K562 (cell line): ENCODE measurements around the gene UTP14C. TPM values are rescaled to one million over a fixed set of nuclear protein-coding genes. Genes with fewer than 3 reads are reported as not detected.

ENCODE experiments used
- ATAC-seq: fragments of 200-7000 bp; cut with Tn5 transposase; 3 replicates; pipeline ENCODE4 v1.9.1; 2020; ENCODE audit warnings: moderate library complexity
- BruUV-seq: library from RNA; stranded (reverse); fragments of 400-500 nt; replicated peaks from 2 replicates; lab custom pipeline; 2021; lab: Mats Ljungman, UMichigan
- CTCF ChIA-PET: fragments of 300-600 bp; formaldehyde crosslinking; extraction: SDS; loops from one replicate; lab custom pipeline; 2021; ENCODE audit warnings: low intra/inter-chr PET ratio; lab: Yijun Ruan, JAX
- POLR2A ChIA-PET: fragments of 300-600, 350-650 bp; sonication (Branson Sonifier 250); formaldehyde crosslinking; extraction: SDS; loops from one replicate; lab custom pipeline; 2021; ENCODE audit warnings: antibody characterized with exemption, inconsistent platforms; lab: Yijun Ruan, JAX
- DNase-seq, 4 experiments: peaks; one replicate each; pipeline versions ENCODE4 v3.0.0 to v3.0.0-alpha.2; 2011 to 2018; ENCODE audit warnings: low spot score in 3 of 4, mixed read lengths in 3 of 4; ENCODE audit errors: extremely low read depth in 1 of 4
- FAIRE-seq: peaks from 2 replicates; lab custom pipeline; 2011; peaks lifted over from hg19 to GRCh38; lab: Jason Lieb, UNC
- H2AFZ ChIP-seq: 2 replicates; pipeline ENCODE4 v1.6.0; 2011; ENCODE audit warnings: low read depth, low read length, control low read depth, inconsistent platforms
- H3K27ac ChIP-seq: fragments of 200-600 bp; 3 replicates; pipeline ENCODE4 v1.8.0; 2011; ENCODE audit warnings: low read depth, mild to moderate bottlenecking, control low read depth, inconsistent platforms, low read length, moderate library complexity, mixed read lengths; ENCODE audit errors: extremely low read depth
- H3K27me3 ChIP-seq, 2 experiments: fragments of 300-600 bp in 1 of 2; 2 replicates in 1 of 2; 3 replicates in 1 of 2; pipeline versions ENCODE4 v1.6.0 to v1.8.0; 2011; ENCODE audit warnings: inconsistent platforms in 2 of 2, low read length in 2 of 2, mild to moderate bottlenecking in 1 of 2, mixed read lengths in 1 of 2, moderate library complexity in 1 of 2; ENCODE audit not compliant: control insufficient read depth in 2 of 2, insufficient read depth in 2 of 2
- H3K36me3 ChIP-seq: fragments of 300-600 bp; 3 replicates; pipeline ENCODE4 v1.8.0; 2011; ENCODE audit warnings: mild to moderate bottlenecking, low read length, inconsistent platforms; ENCODE audit not compliant: control insufficient read depth, insufficient read depth
- H3K4me1 ChIP-seq, 2 experiments: fragments of 200-600 bp in 1 of 2; replicated peaks in 1 of 2; 2 replicates in 1 of 2; 3 replicates in 1 of 2; pipeline versions ENCODE4 v1.5.1 to v1.8.0; 2011; ENCODE audit warnings: inconsistent platforms in 2 of 2, low read length in 2 of 2, mild to moderate bottlenecking in 1 of 2, mixed read lengths in 1 of 2, moderate library complexity in 1 of 2; ENCODE audit not compliant: control insufficient read depth in 2 of 2, insufficient read depth in 2 of 2
- H3K4me2 ChIP-seq: 2 replicates; pipeline ENCODE4 v1.6.1; 2011; ENCODE audit warnings: low read length, control low read depth, inconsistent platforms, mixed read lengths; ENCODE audit not compliant: insufficient read depth
- H3K4me3 ChIP-seq: fragments of 200-600 bp; sonication (generic), shearing (Covaris generic); 2 replicates; pipeline ENCODE4 v1.5.1; 2016; ENCODE audit warnings: control low read depth, inconsistent platforms
- H3K79me2 ChIP-seq: fragments of 200-600 bp; 3 replicates; pipeline ENCODE4 v1.8.0; 2011; ENCODE audit warnings: low read length, inconsistent platforms; ENCODE audit not compliant: control insufficient read depth, insufficient read depth
- H3K9ac ChIP-seq, 2 experiments: 2 replicates each; pipeline versions ENCODE4 v1.6.0 to v1.6.1; 2011; ENCODE audit warnings: low read depth in 2 of 2, low read length in 2 of 2, control low read depth in 1 of 2, inconsistent platforms in 1 of 2, mild to moderate bottlenecking in 1 of 2, mixed read lengths in 1 of 2; ENCODE audit not compliant: insufficient read depth in 1 of 2
- H3K9me1 ChIP-seq: one replicate; pipeline ENCODE4 v1.6.0; 2011; ENCODE audit warnings: inconsistent platforms, mild to moderate bottlenecking, low read length, moderate library complexity; ENCODE audit not compliant: control insufficient read depth, insufficient read depth
- H3K9me3 ChIP-seq: replicated peaks from 2 replicates; pipeline ENCODE4 v1.5.1; 2011; ENCODE audit warnings: low read depth, low read length, inconsistent platforms; ENCODE audit not compliant: control insufficient read depth, insufficient read depth
- H4K20me1 ChIP-seq: replicated peaks from 2 replicates; pipeline ENCODE4 v1.6.1; 2011; ENCODE audit warnings: low read length, inconsistent platforms, mixed read lengths; ENCODE audit not compliant: control insufficient read depth, insufficient read depth
- DMBX1 ChIP-seq: fragments of 250-450 bp; sonication (Bioruptor Pico); IDR thresholded peaks from 2 replicates; pipeline ENCODE4 v1.8.0; 2022; ENCODE audit warnings: inconsistent platforms, mild to moderate bottlenecking, moderate library complexity, borderline replicate concordance
- HOXB6 ChIP-seq: fragments of 250-450 bp; sonication (Bioruptor Pico); IDR thresholded peaks from 2 replicates; pipeline ENCODE4 v1.5.1; 2022; ENCODE audit warnings: mild to moderate bottlenecking, borderline replicate concordance
- MED1 ChIP-seq: sonication (generic); formaldehyde crosslinking; IDR thresholded peaks from 2 replicates; pipeline ENCODE4 v1.8.1; 2023; ENCODE audit warnings: missing genetic modification reagents, borderline replicate concordance
- MYBL2 ChIP-seq, 2 experiments: fragments of 450-650 bp in 1 of 2; sonication (generic) in 1 of 2; formaldehyde crosslinking in 1 of 2; IDR thresholded peaks; 2 replicates each; pipeline versions ENCODE4 v1.6.1 to v1.8.1; 2017 to 2022; ENCODE audit warnings: borderline replicate concordance in 1 of 2, inconsistent platforms in 1 of 2, low read depth in 1 of 2, mild to moderate bottlenecking in 1 of 2, missing genetic modification reagents in 1 of 2, moderate library complexity in 1 of 2
- RCOR1 ChIP-seq, 2 experiments: IDR thresholded peaks; 2 replicates each; pipeline ENCODE4 v1.6.1; 2012; ENCODE audit warnings: low read depth in 2 of 2, low read length in 2 of 2, borderline replicate concordance in 1 of 2, improper control_type of control experiment in 1 of 2
- ZBED1 ChIP-seq: IDR thresholded peaks from 2 replicates; pipeline ENCODE4 v1.6.1; 2014
- ZNF140 ChIP-seq: fragments of 250-450 bp; sonication (Bioruptor Pico); IDR thresholded peaks from 2 replicates; pipeline ENCODE4 v1.8.0; 2021; ENCODE audit warnings: moderate library complexity, mild to moderate bottlenecking, inconsistent platforms
- WGBS: fragments of 100-300 bp; shearing (Covaris generic); methylation state at CpG from one replicate; pipeline ENCODE4 v1.1.6; 2016; ENCODE audit warnings: low coverage, mixed read lengths; ENCODE audit not compliant: insufficient coverage; ENCODE audit errors: missing lambda C conversion rate; 5-methylcytosine and 5-hydroxymethylcytosine counted together
- in situ Hi-C: fragments of 300-500 bp; cut with MboI; formaldehyde crosslinking; loops from 4 replicates; pipeline ENCODE4 v1.15.0; 2018; ENCODE audit warnings: inconsistent platforms, mixed read lengths
- intact Hi-C: fragments of 100-400 bp; cut with micrococcal nuclease; formaldehyde crosslinking; loops from 2 replicates; pipeline ENCODE4 v1.14.2; 2022
- polyA plus RNA-seq, 8 experiments: library from polyadenylated mRNA; depleted of rRNA in 4 of 8; stranded (reverse) in 5 of 8; unstranded in 3 of 8; fragments of >200 nt; fragmentation: Nextera tagmentation in 2 of 8; fragmentation: Illumina TruSeq in 1 of 8; extraction: Ambion mirVana in 2 of 8; extraction: Trizol in 1 of 8; gene quantifications; 2 replicates each; pipeline versions ENCODE4 v1.2.1 to v1.2.3, GENCODE V29; 2011 to 2014; ENCODE audit warnings: inconsistent platforms in 1 of 8, missing spikeins in 1 of 8
- total RNA-seq, 7 experiments: library from RNA; depleted of rRNA in 6 of 7; stranded (reverse); fragments of >200 nt in 6 of 7; fragmentation: Illumina TruSeq in 2 of 7; extraction: Trizol in 2 of 7; gene quantifications; 2 replicates each; pipeline versions ENCODE4 v1.2.1 to v1.2.3, GENCODE V29; 2011 to 2021; ENCODE audit warnings: low replicate concordance in 1 of 7
- TF ChIP-seq, protein P1 (sequence below): fragments of 250-450 bp; sonication (Bioruptor Pico); IDR thresholded peaks from 2 replicates; pipeline ENCODE4 v1.8.0; 2022; ENCODE audit warnings: inconsistent platforms
- TF ChIP-seq, protein P2 (sequence below): fragments of 450-650 bp; IDR thresholded peaks from one replicate; pipeline ENCODE4 v1.6.1; 2018; ENCODE audit warnings: mild to moderate bottlenecking, moderate library complexity; ENCODE audit not compliant: partially characterized antibody

Gene UTP14C
- total and polyA plus RNA-seq, 9 of the 15 experiments (the other 6 are each of a cell fraction or from before 2014, with no cell fraction given) = 3.4 to 10.3 (median 6.0) TPM

GRCh38 chr13:52061587-52061986 lies 37.1 kb downstream of the UTP14C start:
- in situ Hi-C loops (no loop called here), intact Hi-C loops (no loop called here)
- DNase-seq = no peak
- Histone ChIP-seq H3K4me3 (no peak overlapping the region), H3K4me1 (no peaks in the 10 kb centered on the region), H3K27me3 (no peaks in the 10 kb centered on the region), H4K20me1 (no peaks in the 10 kb centered on the region), H3K9me3 (no peaks in the 10 kb centered on the region; the same call in none of the 2 replicates), H3K27ac (no peak overlapping the region), H3K36me3 (no peaks in the 10 kb centered on the region), H3K79me2 (no peaks in the 10 kb centered on the region), H2AFZ (no peak overlapping the region), H3K9ac (no peak overlapping the region), H3K9me1 (no peaks in the 10 kb centered on the region), H3K4me2 (no peak overlapping the region)
- POLR2A ChIA-PET = no interaction called here
- no TSS peak for BruUV-seq
- no peak for ATAC-seq
- no peak for FAIRE-seq
- TF ChIP-seq ZBED1 (no peak), MYBL2 (IDR thresholded peaks at IDR 0.05; ENCODE audit: low read depth) (no peak), MYBL2 (CRISPR knock-in tag; IDR thresholded peaks at IDR 0.05; ENCODE audit: borderline replicate concordance) (no peak), MED1 (CRISPR knock-in tag) (no peak), ZNF140 (no peak), DMBX1 (CRISPR knock-in tag) (no peak), HOXB6 (CRISPR knock-in tag) (no peak), RCOR1 (IDR thresholded peaks at IDR 0.05; ENCODE audit: borderline replicate concordance in 1 of 2, low read depth in 2 of 2, low read length in 2 of 2) (no peak)
- TF ChIP-seq, protein P1, sequence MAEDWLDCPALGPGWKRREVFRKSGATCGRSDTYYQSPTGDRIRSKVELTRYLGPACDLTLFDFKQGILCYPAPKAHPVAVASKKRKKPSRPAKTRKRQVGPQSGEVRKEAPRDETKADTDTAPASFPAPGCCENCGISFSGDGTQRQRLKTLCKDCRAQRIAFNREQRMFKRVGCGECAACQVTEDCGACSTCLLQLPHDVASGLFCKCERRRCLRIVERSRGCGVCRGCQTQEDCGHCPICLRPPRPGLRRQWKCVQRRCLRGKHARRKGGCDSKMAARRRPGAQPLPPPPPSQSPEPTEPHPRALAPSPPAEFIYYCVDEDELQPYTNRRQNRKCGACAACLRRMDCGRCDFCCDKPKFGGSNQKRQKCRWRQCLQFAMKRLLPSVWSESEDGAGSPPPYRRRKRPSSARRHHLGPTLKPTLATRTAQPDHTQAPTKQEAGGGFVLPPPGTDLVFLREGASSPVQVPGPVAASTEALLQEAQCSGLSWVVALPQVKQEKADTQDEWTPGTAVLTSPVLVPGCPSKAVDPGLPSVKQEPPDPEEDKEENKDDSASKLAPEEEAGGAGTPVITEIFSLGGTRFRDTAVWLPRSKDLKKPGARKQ = no peak
- TF ChIP-seq, protein P2, sequence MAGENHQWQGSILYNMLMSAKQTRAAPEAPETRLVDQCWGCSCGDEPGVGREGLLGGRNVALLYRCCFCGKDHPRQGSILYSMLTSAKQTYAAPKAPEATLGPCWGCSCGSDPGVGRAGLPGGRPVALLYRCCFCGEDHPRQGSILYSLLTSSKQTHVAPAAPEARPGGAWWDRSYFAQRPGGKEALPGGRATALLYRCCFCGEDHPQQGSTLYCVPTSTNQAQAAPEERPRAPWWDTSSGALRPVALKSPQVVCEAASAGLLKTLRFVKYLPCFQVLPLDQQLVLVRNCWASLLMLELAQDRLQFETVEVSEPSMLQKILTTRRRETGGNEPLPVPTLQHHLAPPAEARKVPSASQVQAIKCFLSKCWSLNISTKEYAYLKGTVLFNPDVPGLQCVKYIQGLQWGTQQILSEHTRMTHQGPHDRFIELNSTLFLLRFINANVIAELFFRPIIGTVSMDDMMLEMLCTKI = no peak
- CTCF ChIA-PET = no interaction called here
- WGBS = 33% methylated on average over 3 of the region's 3 CpGs
